IPS-NIHi7 (cell line): ENCODE results near the gene CBX4.

Experiments
- DNase-seq: peaks from one replicate; pipeline ENCODE4 v3.0.0; 2012; ENCODE audit warnings: mixed read lengths; ENCODE audit errors: extremely low spot score

Gene CBX4

DNA sequence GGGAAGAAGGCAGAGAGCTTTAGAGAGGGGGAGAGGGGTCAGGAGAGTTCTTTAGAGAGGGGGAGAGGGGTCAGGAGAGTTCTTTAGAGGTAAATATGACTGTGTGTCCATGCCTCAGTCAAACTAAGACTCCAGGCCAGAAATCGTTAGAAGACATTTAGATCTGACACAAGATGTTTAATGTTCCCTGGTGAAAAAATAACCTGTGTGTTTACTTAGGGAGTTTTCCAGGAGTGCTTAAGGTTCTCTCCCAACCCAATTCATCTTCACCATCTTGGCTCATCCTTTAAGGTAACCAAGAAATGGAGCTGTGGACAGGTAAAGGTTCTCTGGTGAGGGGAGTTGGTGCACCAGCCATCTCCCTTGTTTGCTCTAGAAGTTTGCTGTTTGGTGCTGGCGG lies 9.8 kb downstream of the CBX4 start:
- DNase-seq, result no peak

- DNase-seq, result no peak
These were observed 10.2 kb downstream of the CBX4 start for GRCh38 chr17:79829004-79829403.

DNA sequence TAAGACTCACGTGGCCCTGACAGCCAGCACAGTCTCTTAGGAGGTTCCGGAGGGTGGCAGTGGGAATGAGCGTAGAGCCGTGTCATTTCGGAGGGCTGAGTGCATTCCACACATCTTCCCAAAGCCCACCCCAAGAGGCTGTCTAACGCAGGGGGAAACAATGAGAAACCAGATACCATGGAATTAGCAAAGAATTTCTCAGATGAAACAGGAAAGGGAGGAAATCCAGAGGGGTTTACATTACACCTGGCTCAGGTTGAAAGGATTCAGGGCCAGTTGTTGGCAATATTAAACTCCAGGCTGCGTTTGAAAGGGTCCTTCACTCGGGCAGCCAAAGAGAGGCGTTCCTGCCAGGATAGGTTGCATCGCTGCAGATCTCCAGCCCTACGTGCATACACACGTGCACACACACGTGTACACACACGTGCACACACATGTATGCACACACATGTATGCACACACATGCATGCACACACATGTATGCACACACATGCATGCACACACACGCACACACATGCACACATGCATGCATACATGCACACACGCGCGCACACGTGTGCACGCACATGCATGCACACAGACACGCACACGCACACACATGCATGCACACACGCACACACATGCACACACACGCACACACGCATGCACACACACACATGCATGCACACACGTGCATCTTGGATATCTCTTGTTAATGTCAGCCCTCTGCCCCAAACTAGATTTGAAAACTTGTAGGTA lies 12.2 kb downstream of the CBX4 start:
- DNase-seq, result no peak

DNA sequence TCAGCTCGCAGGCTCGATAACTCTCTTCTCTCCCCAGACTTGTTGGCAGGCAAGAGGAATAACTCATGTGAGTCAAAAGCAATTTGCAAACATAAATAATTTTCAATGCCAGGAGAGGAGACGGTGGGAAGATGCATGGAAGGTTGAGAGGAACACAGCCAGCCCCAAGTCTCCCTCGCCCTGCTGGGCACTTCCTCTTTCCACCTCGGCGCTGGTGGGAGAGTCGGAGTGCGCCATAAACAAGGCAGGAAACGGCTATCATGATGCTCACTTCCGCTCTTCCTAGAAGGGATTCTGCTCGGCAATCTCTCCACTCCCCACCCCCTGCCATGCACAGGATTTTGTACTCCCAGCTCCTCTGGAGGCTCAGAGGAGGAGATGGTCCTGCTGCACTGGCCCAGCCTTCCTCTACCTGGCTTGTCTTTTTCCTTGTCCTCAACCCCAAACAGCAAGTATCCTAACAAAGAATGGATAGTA lies 13.0 kb downstream of the CBX4 start:
- no peak for DNase-seq

- no peak for DNase-seq
These were observed 13.7 kb downstream of the CBX4 start for GRCh38 chr17:79825580-79825921.

DNA sequence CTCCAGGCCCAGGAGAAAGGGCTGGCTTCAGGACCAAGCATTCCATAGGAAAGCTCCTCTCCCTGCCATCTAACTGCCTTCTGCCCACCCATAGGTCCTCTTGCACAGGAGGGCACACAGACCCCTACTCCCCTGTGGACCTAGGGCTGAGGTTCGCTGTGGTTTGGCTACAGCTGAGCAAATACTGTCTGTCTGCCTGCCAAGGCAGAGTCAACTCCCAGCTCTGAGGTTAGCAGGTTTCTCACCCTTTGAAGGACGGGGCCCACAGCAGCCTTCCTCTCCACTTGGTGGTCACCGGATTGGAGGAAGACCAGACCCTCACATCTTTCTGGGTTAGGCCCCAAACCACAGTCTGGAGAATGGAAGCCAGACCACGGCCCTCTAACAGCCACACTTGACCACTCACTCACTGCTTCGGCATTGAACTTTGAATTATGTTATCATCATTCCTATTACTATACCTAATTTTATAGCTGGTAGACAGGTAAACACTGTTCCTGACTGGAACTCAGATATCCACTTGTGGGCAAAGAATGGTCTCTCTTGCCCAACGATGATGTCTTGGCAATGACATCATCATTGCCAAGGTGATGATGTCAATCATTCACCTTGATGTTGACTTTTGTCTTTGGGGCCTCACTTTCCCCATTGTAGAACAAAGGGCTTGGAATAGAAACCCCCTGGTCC lies 14.2 kb downstream of the CBX4 start:
- no peak for DNase-seq

GRCh38 chr17:79824234-79824633 lies 15.0 kb downstream of the CBX4 start:
- no peak for DNase-seq

GRCh38 chr17:79822583-79823124 lies 16.6 kb downstream of the CBX4 start:
- no peak for DNase-seq

DNA sequence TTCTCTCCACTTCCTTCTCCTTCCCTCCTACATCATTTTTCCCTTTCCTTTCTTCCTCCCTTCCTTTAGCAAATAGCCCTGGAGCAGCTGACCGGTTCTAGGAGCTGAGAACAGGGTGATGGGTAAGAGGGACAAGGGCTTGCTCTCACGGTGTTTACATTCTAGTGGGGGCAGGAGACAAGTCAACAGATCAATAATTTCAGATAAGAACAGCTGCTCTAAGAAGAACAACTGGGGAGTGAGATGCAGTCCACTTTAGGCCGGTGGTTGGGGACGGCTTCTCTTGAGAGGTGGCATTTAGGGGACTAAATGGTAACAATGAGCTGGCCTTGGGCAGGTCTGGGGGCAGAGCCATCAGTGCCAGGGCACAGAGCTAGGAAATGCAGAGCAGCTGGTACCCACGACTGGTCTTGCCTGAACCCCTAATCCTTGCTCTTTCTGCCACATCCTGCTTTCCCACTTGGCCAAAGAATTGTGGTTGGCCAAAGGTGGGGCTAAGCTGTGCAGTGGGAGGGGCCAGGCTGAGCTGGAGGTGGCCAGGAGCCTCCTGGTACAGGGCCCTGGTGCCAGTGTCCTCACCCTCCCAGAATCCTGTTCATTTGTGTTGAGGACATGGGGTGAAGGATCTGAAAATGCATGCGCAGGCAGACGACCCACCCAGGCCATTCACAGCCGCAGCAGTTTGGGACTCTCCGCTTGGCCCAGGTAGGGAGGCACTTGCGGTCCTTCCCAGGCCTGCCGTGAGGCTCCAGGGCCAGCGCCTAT lies 17.7 kb downstream of the CBX4 start:
- DNase-seq, result no peak

GRCh38 chr17:79820959-79821330 lies 18.3 kb downstream of the CBX4 start:
- no peak for DNase-seq

GRCh38 chr17:79819534-79820276 lies 19.5 kb downstream of the CBX4 start:
- DNase-seq, result no peak

DNA sequence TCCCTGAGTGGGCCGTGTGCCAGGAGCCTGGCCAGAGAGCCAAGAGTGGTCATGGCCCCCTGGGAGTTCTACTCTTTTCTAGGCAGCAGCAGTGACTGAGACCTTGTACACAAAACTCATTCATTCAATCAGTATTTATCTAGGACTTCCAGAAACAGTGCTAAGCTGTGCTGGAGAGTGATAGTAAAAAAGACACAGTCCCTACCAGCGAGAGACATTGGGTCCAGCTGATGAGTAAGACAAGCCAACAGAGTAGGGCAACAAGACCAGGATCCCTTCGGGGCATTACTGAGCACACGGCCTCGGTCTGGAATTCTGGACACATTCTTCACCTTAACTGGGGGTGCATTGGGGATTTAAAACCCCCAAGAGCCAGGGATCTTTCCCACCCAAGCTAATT lies 20.2 kb downstream of the CBX4 start:
- DNase-seq, result no peak

DNA sequence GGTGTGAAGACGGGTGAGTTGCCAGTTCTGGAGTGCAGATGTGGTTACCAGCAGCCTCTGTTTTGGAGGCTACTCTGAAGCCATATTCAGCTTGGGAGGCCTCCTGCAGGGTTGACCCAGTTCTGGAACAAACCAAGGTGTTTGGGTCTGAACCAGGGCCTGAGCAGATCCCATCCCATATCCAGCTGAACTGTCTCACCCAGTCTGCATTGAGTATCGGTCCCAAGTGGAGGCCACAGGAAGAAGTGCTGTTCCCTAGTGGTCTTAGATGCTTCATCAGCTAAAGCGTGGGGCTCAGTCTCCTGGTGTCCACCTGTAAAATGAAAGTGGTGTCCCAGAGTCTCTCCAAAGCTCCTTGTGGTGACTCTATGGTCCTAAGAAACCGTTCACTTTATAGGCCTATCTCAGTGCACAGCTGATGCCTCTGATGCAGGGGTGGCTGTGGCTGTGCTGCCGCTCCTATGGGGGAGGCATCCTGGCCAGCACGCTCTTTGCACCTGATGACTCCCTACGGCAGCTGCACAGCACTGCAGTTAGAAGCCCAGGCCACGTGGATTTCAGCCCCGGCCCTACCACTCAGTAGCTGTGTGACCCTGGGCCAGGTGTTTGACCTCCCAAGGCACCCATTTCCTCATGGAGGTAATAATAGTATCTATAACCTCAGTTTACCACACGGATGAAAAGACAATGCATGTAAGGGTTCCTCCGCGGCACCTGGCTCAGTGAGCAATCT lies 21.0 kb downstream of the CBX4 start:
- no peak for DNase-seq

GRCh38 chr17:79815836-79816461 lies 23.3 kb downstream of the CBX4 start:
- DNase-seq, result no peak

DNA sequence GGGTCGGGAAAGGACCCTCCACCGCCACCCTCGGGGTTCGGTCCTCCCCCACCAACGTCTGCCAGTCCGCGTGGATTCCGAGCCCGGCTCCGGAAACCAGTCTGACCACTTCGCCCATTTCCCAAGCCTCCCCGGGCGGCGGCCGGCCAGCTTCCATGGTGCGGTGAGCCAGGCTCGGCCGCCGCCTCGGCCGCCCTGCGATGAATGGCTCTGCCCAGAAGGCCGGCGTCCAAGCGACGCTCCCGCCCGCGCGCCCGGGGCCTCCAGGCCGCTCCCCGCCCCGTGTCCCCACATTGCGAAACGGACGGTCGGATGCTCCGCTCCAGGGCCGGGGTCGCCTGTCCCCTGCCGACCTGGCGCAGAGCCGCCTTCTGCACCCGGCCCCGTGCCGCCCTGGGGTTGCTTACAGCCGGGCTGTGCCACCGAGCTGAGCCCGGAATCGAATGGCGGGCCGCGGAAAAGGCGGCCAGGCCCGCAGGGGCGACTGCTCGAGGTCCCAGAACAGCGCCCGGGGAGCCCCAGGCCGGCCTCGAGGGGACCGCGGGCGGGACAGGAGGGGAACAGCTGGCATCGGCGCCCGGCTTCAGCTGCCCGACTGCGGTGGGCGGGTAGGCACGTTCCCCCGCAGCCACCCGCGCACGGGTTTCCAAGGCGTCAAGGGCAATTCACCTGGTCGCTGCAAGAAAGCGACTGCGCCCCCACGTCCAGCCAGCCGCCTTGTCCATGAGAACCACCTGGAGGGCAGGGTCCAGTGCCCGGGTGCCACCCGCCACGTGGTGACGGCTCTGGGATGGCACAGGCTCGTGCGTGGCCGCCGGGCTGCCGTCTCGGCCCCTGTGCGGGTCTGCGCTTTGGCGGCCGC lies 24.0 kb downstream of the CBX4 start:
- DNase-seq, result no peak

- no peak for DNase-seq
These were observed 24.9 kb downstream of the CBX4 start for GRCh38 chr17:79814127-79814973.

DNA sequence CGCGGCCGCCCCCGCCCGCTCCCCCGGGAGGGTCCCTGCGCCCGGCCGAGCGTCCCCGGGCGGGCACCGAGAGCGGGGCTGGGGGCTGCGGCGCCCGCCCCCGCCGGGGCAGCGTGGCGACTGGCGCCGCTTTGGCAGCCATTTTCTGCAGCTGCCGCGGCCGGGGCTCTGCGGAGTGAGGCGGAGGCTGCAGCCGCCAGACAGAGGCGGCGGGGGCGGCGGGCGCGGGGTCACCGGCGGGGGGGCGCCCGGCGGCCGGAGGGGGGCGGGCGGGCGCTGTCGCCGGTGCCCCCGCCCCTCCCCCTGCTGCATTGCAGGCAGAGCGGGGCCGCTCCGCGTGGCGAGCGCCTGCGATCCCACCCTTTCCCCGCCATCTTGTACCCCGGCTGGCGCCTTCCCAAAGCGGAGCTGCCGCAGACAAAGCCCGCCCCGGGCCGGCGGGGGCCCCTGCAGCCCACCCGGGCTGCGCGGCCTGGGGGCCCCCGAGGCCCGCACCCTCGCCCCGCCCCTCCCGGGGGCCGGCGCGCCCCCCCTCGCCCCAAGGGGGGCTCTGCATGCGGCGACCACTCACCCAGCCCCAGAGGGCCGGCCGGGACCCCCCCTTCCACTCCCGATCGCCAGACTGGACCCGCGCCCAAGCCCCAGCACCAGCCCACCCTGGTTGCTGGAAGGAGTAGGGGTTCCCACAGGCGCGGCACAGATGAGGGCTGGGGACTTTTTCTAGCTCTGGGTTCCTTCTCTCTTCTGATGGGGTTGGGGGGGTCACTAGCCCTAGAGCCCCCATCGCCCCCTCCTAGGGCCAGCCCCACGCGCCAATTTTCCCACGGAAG lies 25.7 kb downstream of the CBX4 start:
- no peak for DNase-seq
